ENCODE data around the gene ADAMTS9. TPM values are rescaled to one million over a fixed set of nuclear protein-coding genes. Genes with fewer than 3 reads are reported as not detected.

ADAMTS9 gene, protein sequence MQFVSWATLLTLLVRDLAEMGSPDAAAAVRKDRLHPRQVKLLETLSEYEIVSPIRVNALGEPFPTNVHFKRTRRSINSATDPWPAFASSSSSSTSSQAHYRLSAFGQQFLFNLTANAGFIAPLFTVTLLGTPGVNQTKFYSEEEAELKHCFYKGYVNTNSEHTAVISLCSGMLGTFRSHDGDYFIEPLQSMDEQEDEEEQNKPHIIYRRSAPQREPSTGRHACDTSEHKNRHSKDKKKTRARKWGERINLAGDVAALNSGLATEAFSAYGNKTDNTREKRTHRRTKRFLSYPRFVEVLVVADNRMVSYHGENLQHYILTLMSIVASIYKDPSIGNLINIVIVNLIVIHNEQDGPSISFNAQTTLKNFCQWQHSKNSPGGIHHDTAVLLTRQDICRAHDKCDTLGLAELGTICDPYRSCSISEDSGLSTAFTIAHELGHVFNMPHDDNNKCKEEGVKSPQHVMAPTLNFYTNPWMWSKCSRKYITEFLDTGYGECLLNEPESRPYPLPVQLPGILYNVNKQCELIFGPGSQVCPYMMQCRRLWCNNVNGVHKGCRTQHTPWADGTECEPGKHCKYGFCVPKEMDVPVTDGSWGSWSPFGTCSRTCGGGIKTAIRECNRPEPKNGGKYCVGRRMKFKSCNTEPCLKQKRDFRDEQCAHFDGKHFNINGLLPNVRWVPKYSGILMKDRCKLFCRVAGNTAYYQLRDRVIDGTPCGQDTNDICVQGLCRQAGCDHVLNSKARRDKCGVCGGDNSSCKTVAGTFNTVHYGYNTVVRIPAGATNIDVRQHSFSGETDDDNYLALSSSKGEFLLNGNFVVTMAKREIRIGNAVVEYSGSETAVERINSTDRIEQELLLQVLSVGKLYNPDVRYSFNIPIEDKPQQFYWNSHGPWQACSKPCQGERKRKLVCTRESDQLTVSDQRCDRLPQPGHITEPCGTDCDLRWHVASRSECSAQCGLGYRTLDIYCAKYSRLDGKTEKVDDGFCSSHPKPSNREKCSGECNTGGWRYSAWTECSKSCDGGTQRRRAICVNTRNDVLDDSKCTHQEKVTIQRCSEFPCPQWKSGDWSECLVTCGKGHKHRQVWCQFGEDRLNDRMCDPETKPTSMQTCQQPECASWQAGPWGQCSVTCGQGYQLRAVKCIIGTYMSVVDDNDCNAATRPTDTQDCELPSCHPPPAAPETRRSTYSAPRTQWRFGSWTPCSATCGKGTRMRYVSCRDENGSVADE (N-terminal part only)
- total RNA-seq = 10 to 100 TPM; 62.1 to 74.5 TPM
- polyA plus RNA-seq (ENCODE audit: insufficient read length in 2 of 2) = 10 to 100 TPM; 21.8 to 29.4 TPM
- long read RNA-seq, donor 1, partial matches to known transcripts = 0 of 1 reads
- long read RNA-seq, donor 1, other reads (novel, unspliced or antisense) = 0 of 1 reads
- long read RNA-seq, donor 2, partial matches to known transcripts = 0 of 1 reads
- long read RNA-seq, donor 2, other reads (novel, unspliced or antisense) = 0 of 1 reads
- long read RNA-seq, donor 3 = 0 reads
- long read RNA-seq, donor 4, partial matches to known transcripts = 0 of 4 reads
- long read RNA-seq, donor 4, other reads (novel, unspliced or antisense) = 0 of 4 reads

DNA sequence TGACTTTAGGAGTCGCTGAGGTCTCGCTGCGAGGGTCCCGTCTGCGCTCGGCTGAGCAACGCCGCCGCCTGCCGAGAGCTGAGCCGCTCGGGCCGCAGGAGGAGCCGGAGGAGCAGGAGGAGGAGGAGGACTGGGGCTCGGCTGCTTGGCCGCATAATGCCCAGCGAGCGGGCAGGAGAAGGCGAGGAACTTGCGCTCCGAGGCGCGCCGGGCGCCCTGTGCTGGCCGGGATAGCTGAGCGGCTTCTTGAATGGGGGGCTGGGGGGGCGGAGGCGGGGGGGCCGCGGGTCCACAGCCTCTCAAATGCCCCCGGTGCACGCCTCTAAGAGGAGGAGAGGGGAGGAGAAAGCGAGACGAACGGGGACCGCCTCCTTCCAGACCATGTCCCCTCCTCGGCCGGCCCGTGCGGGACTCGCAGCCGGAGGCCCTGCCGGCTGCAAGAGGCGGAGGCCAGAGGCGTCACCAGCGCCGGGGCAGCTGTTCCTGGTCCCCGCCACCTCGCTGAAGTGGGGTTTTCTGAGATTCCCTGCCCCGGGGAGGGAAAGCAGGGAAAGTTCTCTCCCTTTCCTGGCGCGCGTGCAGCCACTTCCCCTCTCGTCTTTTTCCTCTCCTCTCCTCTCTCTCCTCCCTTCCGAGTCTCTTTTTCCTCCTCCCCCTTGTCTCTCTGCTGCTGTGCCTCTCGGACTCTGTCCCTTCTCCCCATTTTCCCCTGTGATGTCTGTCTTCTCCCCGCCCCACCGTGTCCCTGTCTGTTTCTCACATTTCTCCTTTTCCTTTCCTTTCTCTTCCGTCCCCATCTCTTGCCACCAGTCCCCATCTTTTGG is at the start of gene ADAMTS9:
ADAMTS9 (minus strand) TSS at position 220 of the 824 bp plus-strand sequence. CDS start 343 bp downstream, outside the sequence.
- DNase-seq (ENCODE audit: low read depth in 4 of 6, low spot score in 6 of 6) = peak in 4 of 6 donors; percentile 60 to 90 (median 72)
- no peaks in the 10 kb centered on the region for H3K9me3 ChIP-seq (ENCODE audit: control insufficient read depth, insufficient read depth, low read length)
- H3K4me1 ChIP-seq (ENCODE audit: control insufficient read depth, insufficient read depth, low read length) = peaks cover 31% of the 10 kb centered on the region
- peak within 1 kb of the TSS; percentile 96 for H3K27ac ChIP-seq (ENCODE audit: low read depth, low read length)
- H3K36me3 ChIP-seq (ENCODE audit: control insufficient read depth, insufficient read depth, low read length) = no peaks in the 10 kb centered on the region
- H3K27me3 ChIP-seq (ENCODE audit: control insufficient read depth, insufficient read depth, low read length) = peaks cover 43% of the 10 kb centered on the region
- under 1% methylated on average over 58 of the region's 60 CpGs for WGBS (ENCODE audit: insufficient coverage)
- peak within 1 kb of the TSS; percentile 87 for H3K4me3 ChIP-seq (ENCODE audit: low read depth, low read length)

GRCh38 chr3:64732576-64732975 is 44.8 kb upstream of the ADAMTS9 start:
- Histone ChIP-seq H3K27me3 (ENCODE audit: control insufficient read depth, insufficient read depth, low read length) (no peaks in the 10 kb centered on the region), H3K4me1 (ENCODE audit: control insufficient read depth, insufficient read depth, low read length) (no peaks in the 10 kb centered on the region), H3K9me3 (ENCODE audit: control insufficient read depth, insufficient read depth, low read length) (no peaks in the 10 kb centered on the region), H3K27ac (ENCODE audit: low read depth, low read length) (no peak overlapping the region), H3K4me3 (ENCODE audit: low read depth, low read length) (no peak overlapping the region), H3K36me3 (ENCODE audit: control insufficient read depth, insufficient read depth, low read length) (no peaks in the 10 kb centered on the region)
- DNase-seq (ENCODE audit: low read depth in 4 of 6, low spot score in 6 of 6) = no peak
- no CpG with 5 or more reads among the region's 1 CpG for WGBS (ENCODE audit: insufficient coverage)

GRCh38 chr3:64730681-64731080 is 42.9 kb upstream of the ADAMTS9 start:
- Histone ChIP-seq H3K36me3 (ENCODE audit: control insufficient read depth, insufficient read depth, low read length) (no peaks in the 10 kb centered on the region), H3K9me3 (ENCODE audit: control insufficient read depth, insufficient read depth, low read length) (no peaks in the 10 kb centered on the region), H3K27me3 (ENCODE audit: control insufficient read depth, insufficient read depth, low read length) (no peaks in the 10 kb centered on the region), H3K4me1 (ENCODE audit: control insufficient read depth, insufficient read depth, low read length) (no peaks in the 10 kb centered on the region), H3K4me3 (ENCODE audit: low read depth, low read length) (no peak overlapping the region), H3K27ac (ENCODE audit: low read depth, low read length) (no peak overlapping the region)
- no peak for DNase-seq (ENCODE audit: low read depth in 4 of 6, low spot score in 6 of 6)
- 86% methylated on average over 1 of the region's 3 CpGs for WGBS (ENCODE audit: insufficient coverage)

DNA sequence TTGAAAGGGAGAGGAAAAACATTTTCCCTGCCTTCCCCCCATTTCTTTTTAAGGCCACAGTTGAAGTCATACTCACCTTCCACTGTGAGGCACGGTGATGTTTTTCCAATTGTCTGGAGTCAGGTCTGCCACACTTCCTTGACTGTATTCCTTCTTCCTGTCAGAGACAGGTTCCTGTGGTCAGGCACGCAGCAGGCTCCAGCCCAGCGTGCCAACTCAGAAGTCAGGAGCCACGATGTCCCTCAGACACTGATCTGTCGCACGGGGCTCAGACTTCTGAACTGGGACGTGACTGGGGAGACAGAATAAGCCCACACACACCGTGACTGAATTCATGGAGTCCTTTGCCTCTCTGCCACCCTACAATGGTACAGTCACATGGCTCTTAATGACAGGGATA is 41.2 kb upstream of the ADAMTS9 start:
- H3K27me3 ChIP-seq (ENCODE audit: control insufficient read depth, insufficient read depth, low read length) = no peaks in the 10 kb centered on the region
- H3K4me3 ChIP-seq (ENCODE audit: low read depth, low read length) = no peak overlapping the region
- H3K4me1 ChIP-seq (ENCODE audit: control insufficient read depth, insufficient read depth, low read length) = no peaks in the 10 kb centered on the region
- H3K36me3 ChIP-seq (ENCODE audit: control insufficient read depth, insufficient read depth, low read length) = no peaks in the 10 kb centered on the region
- WGBS (ENCODE audit: insufficient coverage) = 96% methylated on average over 8 of the region's 8 CpGs
- DNase-seq (ENCODE audit: low read depth in 4 of 6, low spot score in 6 of 6) = no peak
- H3K27ac ChIP-seq (ENCODE audit: low read depth, low read length) = no peak overlapping the region
- no peaks in the 10 kb centered on the region for H3K9me3 ChIP-seq (ENCODE audit: control insufficient read depth, insufficient read depth, low read length)

DNA sequence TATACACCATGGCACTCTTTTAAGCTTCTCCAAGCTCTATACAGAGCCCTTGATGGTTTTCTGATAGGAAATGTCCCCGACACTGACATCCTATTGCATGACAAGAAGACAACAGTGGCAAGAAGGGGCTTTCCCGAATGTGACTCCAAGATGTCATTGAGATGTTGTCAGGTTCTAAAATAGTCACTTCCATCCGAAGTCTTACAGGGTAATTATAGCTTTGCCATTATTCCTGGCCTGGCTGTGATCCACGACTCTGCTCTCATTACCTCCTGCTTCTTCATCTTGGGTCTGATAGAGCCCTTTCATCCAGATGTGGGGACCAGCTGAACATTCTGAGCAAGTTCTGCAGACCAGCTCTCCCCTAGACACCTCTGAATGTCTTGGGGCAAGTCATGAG is 40.6 kb upstream of the ADAMTS9 start:
- no peak overlapping the region for H3K27ac ChIP-seq (ENCODE audit: low read depth, low read length)
- H3K36me3 ChIP-seq (ENCODE audit: control insufficient read depth, insufficient read depth, low read length) = no peaks in the 10 kb centered on the region
- no peak overlapping the region for H3K4me3 ChIP-seq (ENCODE audit: low read depth, low read length)
- H3K4me1 ChIP-seq (ENCODE audit: control insufficient read depth, insufficient read depth, low read length) = no peaks in the 10 kb centered on the region
- H3K9me3 ChIP-seq (ENCODE audit: control insufficient read depth, insufficient read depth, low read length) = no peaks in the 10 kb centered on the region
- H3K27me3 ChIP-seq (ENCODE audit: control insufficient read depth, insufficient read depth, low read length) = no peaks in the 10 kb centered on the region
- WGBS (ENCODE audit: insufficient coverage) = 78% methylated on average over 4 of the region's 4 CpGs
- no peak for DNase-seq (ENCODE audit: low read depth in 4 of 6, low spot score in 6 of 6)

GRCh38 chr3:64726414-64727090 is 38.8 kb upstream of the ADAMTS9 start:
- Histone ChIP-seq H3K36me3 (ENCODE audit: control insufficient read depth, insufficient read depth, low read length) (no peaks in the 10 kb centered on the region), H3K4me3 (ENCODE audit: low read depth, low read length) (no peak overlapping the region), H3K9me3 (ENCODE audit: control insufficient read depth, insufficient read depth, low read length) (no peaks in the 10 kb centered on the region), H3K27me3 (ENCODE audit: control insufficient read depth, insufficient read depth, low read length) (no peaks in the 10 kb centered on the region), H3K27ac (ENCODE audit: low read depth, low read length) (no peak overlapping the region), H3K4me1 (ENCODE audit: control insufficient read depth, insufficient read depth, low read length) (no peaks in the 10 kb centered on the region)
- 100% methylated on average over 1 of the region's 3 CpGs for WGBS (ENCODE audit: insufficient coverage)
- DNase-seq (ENCODE audit: low read depth in 4 of 6, low spot score in 6 of 6) = no peak

- Histone ChIP-seq H3K36me3 (ENCODE audit: control insufficient read depth, insufficient read depth, low read length) (no peaks in the 10 kb centered on the region), H3K27ac (ENCODE audit: low read depth, low read length) (no peak overlapping the region), H3K27me3 (ENCODE audit: control insufficient read depth, insufficient read depth, low read length) (no peaks in the 10 kb centered on the region), H3K4me3 (ENCODE audit: low read depth, low read length) (no peak overlapping the region), H3K4me1 (ENCODE audit: control insufficient read depth, insufficient read depth, low read length) (no peaks in the 10 kb centered on the region), H3K9me3 (ENCODE audit: control insufficient read depth, insufficient read depth, low read length) (no peaks in the 10 kb centered on the region)
- 71% methylated on average over 1 of the region's 4 CpGs for WGBS (ENCODE audit: insufficient coverage)
- DNase-seq (ENCODE audit: low read depth in 4 of 6, low spot score in 6 of 6) = peak in 1 of 6 donors; percentile 62
Observed at GRCh38 chr3:64718976-64719375, 31.2 kb upstream of the ADAMTS9 start.

DNA sequence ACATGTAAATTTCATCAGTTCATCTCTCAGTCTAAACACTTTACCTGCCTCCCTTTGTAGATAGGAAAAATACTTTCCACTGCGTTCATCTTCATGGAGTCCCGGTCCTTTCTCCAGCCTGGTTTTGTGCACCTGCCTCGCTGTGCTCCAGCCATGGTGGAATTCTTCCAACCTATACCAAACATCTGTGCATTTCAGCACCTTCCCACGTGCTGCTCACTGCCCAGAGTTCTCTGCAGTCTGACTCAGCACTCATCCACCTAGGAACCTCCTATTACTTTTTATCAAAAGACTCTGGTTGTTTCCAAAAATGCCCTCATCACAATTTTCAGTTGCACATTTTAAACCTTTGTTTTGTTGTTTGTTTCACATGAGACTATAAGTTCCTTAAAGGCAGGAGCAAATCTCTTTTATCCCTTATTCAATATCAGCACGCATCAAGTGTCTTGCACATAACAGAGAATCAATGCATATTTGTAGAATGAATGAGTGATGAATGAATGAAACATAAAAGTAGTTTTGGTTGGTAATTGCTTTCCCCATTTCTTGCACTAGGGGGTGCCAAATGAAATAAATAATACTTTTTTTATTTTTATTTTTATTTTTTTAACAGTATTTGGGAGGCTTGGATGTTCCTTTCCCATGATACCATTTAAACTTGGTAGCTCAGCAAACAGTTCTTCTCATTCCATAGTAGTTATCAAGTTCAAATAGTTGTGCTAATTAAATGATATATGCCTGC is 30.2 kb upstream of the ADAMTS9 start:
- Histone ChIP-seq H3K9me3 (ENCODE audit: control insufficient read depth, insufficient read depth, low read length) (no peaks in the 10 kb centered on the region), H3K27ac (ENCODE audit: low read depth, low read length) (no peak overlapping the region), H3K36me3 (ENCODE audit: control insufficient read depth, insufficient read depth, low read length) (no peaks in the 10 kb centered on the region), H3K27me3 (ENCODE audit: control insufficient read depth, insufficient read depth, low read length) (no peaks in the 10 kb centered on the region), H3K4me3 (ENCODE audit: low read depth, low read length) (no peak overlapping the region), H3K4me1 (ENCODE audit: control insufficient read depth, insufficient read depth, low read length) (no peaks in the 10 kb centered on the region)
- 84% methylated on average over 4 of the region's 5 CpGs for WGBS (ENCODE audit: insufficient coverage)
- DNase-seq (ENCODE audit: low read depth in 4 of 6, low spot score in 6 of 6) = no peak
